ENCODE measurements around the gene UGGT2.

UGGT2 gene

GRCh38 chr13:95833126-95833525, 220.1 kb downstream of the UGGT2 start:
- TF ChIP-seq EZH2phosphoT487 (IDR thresholded peaks at IDR 0.05; ENCODE audit: low read depth) = no peak
- no peak for TF ChIP-seq CTCF (IDR thresholded peaks at IDR 0.05; ENCODE audit: low read depth, low read length)
- H3K36me3 ChIP-seq (replicated peaks; ENCODE audit: low read depth, low read length) = peaks cover 4% of the 10 kb centered on the region
- no peak overlapping the region for H3K9ac ChIP-seq (ENCODE audit: low read length)
- no peaks in the 10 kb centered on the region for H3K27me3 ChIP-seq (ENCODE audit: low read depth, low read length)
- H3K4me1 ChIP-seq (ENCODE audit: low read length) = no peaks in the 10 kb centered on the region
- no peak overlapping the region for H3K4me3 ChIP-seq (ENCODE audit: low read length)
- no peak overlapping the region for H3K4me2 ChIP-seq (ENCODE audit: low read length)
- no peaks in the 10 kb centered on the region for H3K79me2 ChIP-seq (ENCODE audit: low read length)
- H3K9me3 ChIP-seq (ENCODE audit: insufficient read depth, low read length) = no peaks in the 10 kb centered on the region
- no peaks in the 10 kb centered on the region for H4K20me1 ChIP-seq (ENCODE audit: insufficient read depth, low read length)
- no peak overlapping the region for H3K27ac ChIP-seq (ENCODE audit: low read length)
- no peak overlapping the region for H2AFZ ChIP-seq (ENCODE audit: low read depth, low read length)

GRCh38 chr13:95822303-95822702, 230.9 kb downstream of the UGGT2 start:
- peaks cover 7% of the 10 kb centered on the region for H3K36me3 ChIP-seq (replicated peaks; ENCODE audit: low read depth, low read length)
- TF ChIP-seq CTCF (IDR thresholded peaks at IDR 0.05; ENCODE audit: low read depth, low read length) = no peak
- no peak for TF ChIP-seq EZH2phosphoT487 (IDR thresholded peaks at IDR 0.05; ENCODE audit: low read depth)

GRCh38 chr13:95814495-95814894, 238.7 kb downstream of the UGGT2 start:
- H3K4me1 ChIP-seq (ENCODE audit: low read length) = no peaks in the 10 kb centered on the region
- TF ChIP-seq CTCF (IDR thresholded peaks at IDR 0.05; ENCODE audit: low read depth, low read length) (no peak), EZH2phosphoT487 (IDR thresholded peaks at IDR 0.05; ENCODE audit: low read depth) (no peak)
- no peaks in the 10 kb centered on the region for H4K20me1 ChIP-seq (ENCODE audit: insufficient read depth, low read length)
- no peak overlapping the region for H2AFZ ChIP-seq (ENCODE audit: low read depth, low read length)
- H3K9ac ChIP-seq (ENCODE audit: low read length) = no peak overlapping the region
- H3K4me2 ChIP-seq (ENCODE audit: low read length) = no peak overlapping the region
- H3K27me3 ChIP-seq (ENCODE audit: low read depth, low read length) = no peaks in the 10 kb centered on the region
- no peak overlapping the region for H3K27ac ChIP-seq (ENCODE audit: low read length)
- peaks cover 6% of the 10 kb centered on the region for H3K36me3 ChIP-seq (replicated peaks; ENCODE audit: low read depth, low read length)
- H3K4me3 ChIP-seq (ENCODE audit: low read length) = no peak overlapping the region
- no peaks in the 10 kb centered on the region for H3K79me2 ChIP-seq (ENCODE audit: low read length)
- no peaks in the 10 kb centered on the region for H3K9me3 ChIP-seq (ENCODE audit: insufficient read depth, low read length)

More at GRCh38 chr13:95822303-95822702, 230.9 kb downstream of the UGGT2 start:
- Histone ChIP-seq H3K27me3 (ENCODE audit: low read depth, low read length) (no peaks in the 10 kb centered on the region), H3K9ac (ENCODE audit: low read length) (no peak overlapping the region), H3K27ac (ENCODE audit: low read length) (no peak overlapping the region), H3K4me2 (ENCODE audit: low read length) (no peak overlapping the region), H4K20me1 (ENCODE audit: insufficient read depth, low read length) (no peaks in the 10 kb centered on the region), H3K9me3 (ENCODE audit: insufficient read depth, low read length) (no peaks in the 10 kb centered on the region), H3K4me1 (ENCODE audit: low read length) (no peaks in the 10 kb centered on the region), H3K4me3 (ENCODE audit: low read length) (no peak overlapping the region), H3K79me2 (ENCODE audit: low read length) (no peaks in the 10 kb centered on the region), H2AFZ (ENCODE audit: low read depth, low read length) (no peak overlapping the region)

GRCh38 chr13:95813139-95813538, 240.1 kb downstream of the UGGT2 start:
- no peaks in the 10 kb centered on the region for H3K4me1 ChIP-seq (ENCODE audit: low read length)

More at GRCh38 chr13:95813139-95813538, 240.1 kb downstream of the UGGT2 start:
- H3K27ac ChIP-seq (ENCODE audit: low read length) = no peak overlapping the region
- no peak overlapping the region for H3K4me3 ChIP-seq (ENCODE audit: low read length)
- H4K20me1 ChIP-seq (ENCODE audit: insufficient read depth, low read length) = no peaks in the 10 kb centered on the region
- no peaks in the 10 kb centered on the region for H3K9me3 ChIP-seq (ENCODE audit: insufficient read depth, low read length)
- no peaks in the 10 kb centered on the region for H3K27me3 ChIP-seq (ENCODE audit: low read depth, low read length)
- H3K4me2 ChIP-seq (ENCODE audit: low read length) = no peak overlapping the region
- H3K36me3 ChIP-seq (replicated peaks; ENCODE audit: low read depth, low read length) = peaks cover 8% of the 10 kb centered on the region
- no peak overlapping the region for H3K9ac ChIP-seq (ENCODE audit: low read length)
- H3K79me2 ChIP-seq (ENCODE audit: low read length) = no peaks in the 10 kb centered on the region
- no peak overlapping the region for H2AFZ ChIP-seq (ENCODE audit: low read depth, low read length)
- TF ChIP-seq CTCF (IDR thresholded peaks at IDR 0.05; ENCODE audit: low read depth, low read length) = no peak
- TF ChIP-seq EZH2phosphoT487 (IDR thresholded peaks at IDR 0.05; ENCODE audit: low read depth) = no peak
